Vagina (tissue), 2 donors: ENCODE results near the gene LIN9.

ENCODE experiments used
- POLR2AphosphoS5 ChIP-seq, 2 donors: sonication (generic); formaldehyde crosslinking; IDR thresholded peaks; one replicate each; pipeline ENCODE4 v1.9.0; 2017; ENCODE audit warnings: antibody characterized with exemption in 2 of 2, mild to moderate bottlenecking in 2 of 2, low read depth in 1 of 2; ENCODE audit not compliant: insufficient read depth in 1 of 2
- TF ChIP-seq, protein P1 (sequence below), 3 experiments: fragments of 450-650 bp in 2 of 3; fragments of 200-600 bp in 1 of 3; sonication (generic) in 1 of 3; IDR thresholded peaks; one replicate each; pipeline ENCODE4 v1.5.1; 2017 to 2019; ENCODE audit warnings: antibody characterized with exemption in 3 of 3, mild to moderate bottlenecking in 2 of 3, moderate library complexity in 2 of 3

DNA sequence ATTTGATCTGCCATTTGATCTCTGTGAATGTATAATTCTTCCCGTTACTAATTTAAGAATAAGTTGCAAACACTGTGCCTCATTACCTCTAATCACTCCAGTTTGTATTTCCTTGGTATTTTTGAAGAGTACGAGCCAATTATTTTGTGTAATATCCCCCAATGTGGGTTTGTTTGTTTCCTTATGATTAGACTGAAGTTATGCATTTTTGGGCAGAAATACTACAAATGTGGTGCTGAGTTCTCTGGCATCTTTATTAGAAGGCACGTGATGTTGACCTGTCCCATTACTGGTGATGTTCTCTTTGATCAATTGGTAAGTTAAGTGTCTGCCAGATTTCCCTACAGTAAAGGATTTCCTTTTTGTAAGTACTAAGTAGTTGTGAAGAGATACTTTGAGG is 75.2 kb downstream of the LIN9 start:
- TF ChIP-seq, protein P1, sequence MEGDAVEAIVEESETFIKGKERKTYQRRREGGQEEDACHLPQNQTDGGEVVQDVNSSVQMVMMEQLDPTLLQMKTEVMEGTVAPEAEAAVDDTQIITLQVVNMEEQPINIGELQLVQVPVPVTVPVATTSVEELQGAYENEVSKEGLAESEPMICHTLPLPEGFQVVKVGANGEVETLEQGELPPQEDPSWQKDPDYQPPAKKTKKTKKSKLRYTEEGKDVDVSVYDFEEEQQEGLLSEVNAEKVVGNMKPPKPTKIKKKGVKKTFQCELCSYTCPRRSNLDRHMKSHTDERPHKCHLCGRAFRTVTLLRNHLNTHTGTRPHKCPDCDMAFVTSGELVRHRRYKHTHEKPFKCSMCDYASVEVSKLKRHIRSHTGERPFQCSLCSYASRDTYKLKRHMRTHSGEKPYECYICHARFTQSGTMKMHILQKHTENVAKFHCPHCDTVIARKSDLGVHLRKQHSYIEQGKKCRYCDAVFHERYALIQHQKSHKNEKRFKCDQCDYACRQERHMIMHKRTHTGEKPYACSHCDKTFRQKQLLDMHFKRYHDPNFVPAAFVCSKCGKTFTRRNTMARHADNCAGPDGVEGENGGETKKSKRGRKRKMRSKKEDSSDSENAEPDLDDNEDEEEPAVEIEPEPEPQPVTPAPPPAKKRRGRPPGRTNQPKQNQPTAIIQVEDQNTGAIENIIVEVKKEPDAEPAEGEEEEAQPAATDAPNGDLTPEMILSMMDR (IDR thresholded peaks at IDR 0.05) = no peak
- no peak for TF ChIP-seq POLR2AphosphoS5 (IDR thresholded peaks at IDR 0.05; ENCODE audit: insufficient read depth in 1 of 2, low read depth in 1 of 2)
